Breast epithelium (tissue), 3 donors: ENCODE data around the gene CCDC152.

Experiments used
- CTCF ChIP-seq, 3 donors: fragments of 450-650 bp; IDR thresholded peaks; one replicate each; pipeline ENCODE4 v1.5.1; 2016 to 2017; ENCODE audit warnings: antibody characterized with exemption in 3 of 3, mild to moderate bottlenecking in 3 of 3, moderate library complexity in 3 of 3
- POLR2AphosphoS5 ChIP-seq, 3 donors: sonication (generic); formaldehyde crosslinking; IDR thresholded peaks; one replicate each; pipeline ENCODE4 v1.6.1; 2017; ENCODE audit warnings: antibody characterized with exemption in 3 of 3

GRCh38 chr5:42806701-42807262 lies 50.2 kb downstream of the CCDC152 start:
- TF ChIP-seq CTCF (IDR thresholded peaks at IDR 0.05), result no peak
- TF ChIP-seq POLR2AphosphoS5 (IDR thresholded peaks at IDR 0.05), result no peak
